CD4-positive, alpha-beta T cell treated with Interferon gamma for 1 hour (primary cell): ENCODE results near the gene SPATA31E1.
"Not testable (repeated sequence)": the region's sequence is repeated elsewhere in the genome, so short reads cannot be mapped to it uniquely, and the experiment has no call there.

ENCODE experiments used
- DNase-seq: peaks from one replicate; pipeline ENCODE4 v3.0.0-alpha.2; 2020

SPATA31E1 gene

DNA sequence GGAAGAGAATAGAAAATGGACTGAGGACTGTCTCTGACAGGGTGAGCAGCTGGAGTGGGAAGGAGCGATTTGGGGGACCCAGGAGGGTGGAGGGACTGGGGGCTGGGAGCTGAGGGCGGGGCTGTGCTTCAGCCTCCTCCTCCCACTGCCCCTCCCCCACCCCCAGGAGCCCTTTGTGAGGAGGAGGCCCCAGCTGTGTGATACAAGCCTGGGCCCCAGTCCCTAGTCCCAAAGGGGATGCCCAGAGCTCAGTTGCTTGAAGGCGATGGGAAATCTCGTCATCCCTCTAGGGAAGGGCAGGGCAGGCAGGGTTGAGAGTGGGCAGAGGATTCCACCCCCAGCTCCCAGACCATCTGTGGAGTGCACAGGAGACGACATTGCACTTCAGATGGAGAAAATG is at the start of gene SPATA31E1:
Gene SPATA31E1 (plus strand): TSS at position 251 of the 400 bp plus-strand sequence. CDS start 15 bp downstream, at position 266.
- no peak for DNase-seq

DNA sequence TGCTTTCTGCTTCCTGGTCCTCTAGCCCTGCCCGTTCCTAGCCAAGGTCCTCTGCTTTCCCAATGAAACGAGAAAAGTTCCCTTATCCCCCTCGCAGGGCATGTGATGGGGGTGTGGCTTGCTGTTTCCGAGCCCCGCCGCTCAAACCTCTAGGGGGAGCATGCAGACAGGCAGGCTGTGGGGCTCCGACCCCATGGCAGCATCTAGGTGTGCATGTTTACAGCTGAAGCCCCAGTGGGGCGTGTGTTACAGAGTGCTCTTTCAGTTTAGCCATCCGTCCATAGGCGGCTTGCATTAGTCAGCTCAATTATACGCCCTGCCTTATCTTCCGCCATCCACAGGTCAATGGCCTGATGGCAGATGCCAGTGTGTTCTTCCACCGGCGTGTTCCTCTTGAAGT is 48.3 kb upstream of the SPATA31E1 start:
- no peak for DNase-seq

GRCh38 chr9:87836536-87836935 is 46.1 kb upstream of the SPATA31E1 start:
- DNase-seq: no peak

GRCh38 chr9:87836951-87837705 is 45.5 kb upstream of the SPATA31E1 start:
- DNase-seq: no peak

GRCh38 chr9:87840134-87840533 is 42.5 kb upstream of the SPATA31E1 start:
- no peak for DNase-seq

GRCh38 chr9:87842878-87843585 is 39.6 kb upstream of the SPATA31E1 start:
- DNase-seq: no peak

DNA sequence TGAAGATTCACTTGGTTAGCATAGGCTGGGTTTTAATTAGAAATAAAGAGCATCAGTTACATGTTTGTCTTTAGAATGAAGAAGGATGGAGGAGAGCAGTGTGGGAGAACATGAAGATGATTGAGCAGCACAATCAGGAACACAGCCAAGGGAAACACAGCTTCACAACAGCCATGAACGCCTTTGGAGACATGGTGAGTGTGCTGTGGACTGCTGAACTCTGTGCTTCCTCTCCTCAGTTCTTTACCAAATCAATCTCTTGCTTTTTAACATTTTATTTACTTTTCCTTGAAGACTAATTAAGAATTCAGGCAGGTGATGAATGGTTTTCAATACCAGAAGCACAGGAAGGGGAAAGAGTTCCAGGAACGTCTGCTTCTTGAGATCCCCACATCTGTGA is 38.2 kb upstream of the SPATA31E1 start:
- DNase-seq: no peak

DNA sequence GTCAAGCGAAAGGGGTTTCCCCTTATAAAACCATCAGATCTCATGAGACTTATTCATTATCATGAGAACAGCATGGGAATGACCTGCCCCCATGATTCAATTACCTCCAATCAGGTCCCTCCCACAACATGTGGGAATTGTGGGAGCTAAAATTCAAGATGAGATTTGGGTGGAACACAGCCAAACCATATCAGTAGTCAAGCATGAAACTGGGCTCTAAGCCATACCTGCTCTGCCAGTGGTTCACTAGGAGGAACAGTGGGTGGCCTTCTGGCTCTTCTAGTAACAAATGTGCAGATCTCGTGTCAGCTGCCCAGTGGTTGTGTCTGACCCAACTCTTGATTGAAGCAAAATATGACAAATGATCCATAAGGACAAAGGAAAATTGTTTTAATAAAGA is 34.9 kb upstream of the SPATA31E1 start:
- DNase-seq: not testable (repeated sequence)

- no peak for DNase-seq
Measured at GRCh38 chr9:87849144-87849758, 33.4 kb upstream of the SPATA31E1 start.

DNA sequence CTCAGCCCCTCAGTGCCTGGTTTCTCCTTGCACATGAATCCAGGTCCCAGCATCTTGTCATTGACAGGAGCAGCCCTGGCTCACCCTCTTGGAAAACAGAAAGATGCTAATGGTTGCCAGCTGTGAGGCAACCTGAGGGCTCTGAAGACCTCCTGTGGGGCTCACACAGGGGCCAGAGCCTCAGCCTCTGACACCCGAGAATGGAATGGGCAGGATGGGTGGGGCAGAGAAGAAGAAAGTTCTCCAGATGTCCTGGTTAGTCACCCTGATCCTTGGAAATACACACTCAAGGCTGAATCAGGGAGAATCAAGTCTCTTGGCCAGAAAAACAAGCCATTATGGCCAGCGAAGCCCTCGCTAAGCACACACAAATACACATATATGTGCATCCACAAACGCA is 32.3 kb upstream of the SPATA31E1 start:
- DNase-seq: no peak

- DNase-seq: not testable (repeated sequence)
Measured at GRCh38 chr9:87851186-87851585, 31.5 kb upstream of the SPATA31E1 start.

GRCh38 chr9:87853302-87853701 is 29.4 kb upstream of the SPATA31E1 start:
- no peak for DNase-seq

GRCh38 chr9:87853876-87854579 is 28.6 kb upstream of the SPATA31E1 start:
- no peak for DNase-seq

DNA sequence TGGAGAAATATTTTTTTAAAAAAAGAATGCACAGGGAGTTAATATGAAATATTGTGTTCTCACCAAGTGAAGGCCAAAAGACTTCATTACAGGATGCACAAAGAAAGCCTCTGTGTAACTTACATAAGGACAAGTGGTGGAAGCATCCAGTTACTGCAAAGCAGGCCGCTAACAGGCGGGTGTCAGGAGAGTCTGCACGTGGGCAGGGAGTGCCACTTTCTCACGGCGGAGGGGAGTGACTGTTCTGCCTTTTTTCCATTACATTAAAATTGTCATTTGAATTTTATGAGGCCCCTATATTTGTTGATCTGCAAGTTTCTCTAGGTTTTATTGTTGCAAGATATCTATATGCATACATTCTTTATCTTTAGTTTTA is 28.1 kb upstream of the SPATA31E1 start:
- no peak for DNase-seq

DNA sequence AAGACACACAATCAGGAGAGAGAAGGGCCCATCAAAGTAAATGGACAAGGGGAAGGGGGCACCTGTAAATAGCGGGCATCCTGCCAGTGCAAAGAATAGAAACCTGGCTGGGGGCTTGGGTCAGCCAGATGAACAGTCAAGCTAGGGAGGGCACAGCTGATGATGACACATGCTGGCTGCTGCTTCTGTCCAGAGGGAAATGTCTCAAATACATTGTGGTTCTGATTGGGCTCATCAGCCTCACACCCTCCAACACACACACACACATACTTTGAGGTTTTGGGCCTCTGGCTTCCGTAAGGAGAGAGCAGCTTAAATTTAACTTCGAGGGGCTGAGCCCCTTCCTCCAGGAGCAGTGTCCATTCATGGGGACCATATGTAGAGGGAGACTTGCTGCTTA is 27.6 kb upstream of the SPATA31E1 start:
- no peak for DNase-seq

DNA sequence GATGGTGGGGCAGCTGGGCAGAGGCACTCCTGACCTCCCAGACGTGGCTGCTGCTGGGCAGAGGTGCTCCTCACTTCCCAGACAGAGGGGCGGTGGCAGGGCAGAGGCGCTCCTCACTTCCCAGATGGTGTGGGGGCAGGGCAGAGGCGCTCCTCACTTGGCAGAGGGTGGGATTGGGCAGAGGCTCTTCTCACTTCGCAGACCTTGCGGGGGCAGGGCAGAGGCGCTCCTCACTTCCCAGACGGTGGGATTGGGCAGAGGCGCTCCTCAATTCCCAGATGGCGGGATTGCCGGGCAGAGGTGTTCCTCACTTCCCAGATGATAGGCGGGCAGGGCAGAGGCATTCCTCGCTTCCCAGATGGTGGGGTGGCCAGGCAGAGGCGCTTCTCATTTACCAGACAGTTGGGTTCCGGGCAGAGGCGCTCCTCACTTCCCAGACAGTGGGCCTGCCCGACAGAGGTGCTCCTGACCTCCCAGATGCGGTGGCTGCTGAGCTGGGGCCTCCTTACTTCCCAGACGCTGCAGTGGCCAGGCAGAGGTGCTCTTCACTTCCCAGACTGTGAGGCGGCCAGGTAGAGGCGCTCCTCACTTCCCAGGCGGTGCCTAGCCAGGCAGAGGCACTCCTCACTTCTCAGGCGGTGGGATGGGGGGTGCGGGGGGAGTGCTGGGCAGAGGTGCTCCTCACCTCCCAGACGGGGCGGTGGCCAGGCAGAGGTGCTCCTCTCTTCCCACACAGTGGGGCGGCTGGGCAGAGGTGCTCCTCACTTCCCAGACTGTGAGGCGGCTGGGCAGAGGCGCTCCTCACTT is 25.3 kb upstream of the SPATA31E1 start:
- no peak for DNase-seq

DNA sequence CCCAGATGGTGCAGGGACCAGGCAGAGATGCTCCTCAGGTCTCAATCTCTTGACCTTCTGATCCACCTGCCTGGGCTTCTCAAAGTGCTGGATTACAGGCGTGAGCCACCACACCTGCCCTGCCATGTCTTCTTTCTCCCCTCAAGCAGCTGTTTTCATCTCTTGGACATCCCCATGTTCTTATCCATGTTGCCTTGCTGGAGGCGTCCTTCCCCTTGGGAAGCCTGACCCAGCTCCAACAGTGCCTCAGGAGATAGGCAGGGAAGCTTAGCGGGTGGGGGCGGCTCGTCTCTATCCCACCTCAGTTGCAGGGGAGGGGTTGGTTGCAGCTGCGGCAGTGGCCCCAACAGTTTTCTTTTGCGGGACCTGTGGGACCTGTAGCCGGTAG is 24.7 kb upstream of the SPATA31E1 start:
- DNase-seq: no peak

DNA sequence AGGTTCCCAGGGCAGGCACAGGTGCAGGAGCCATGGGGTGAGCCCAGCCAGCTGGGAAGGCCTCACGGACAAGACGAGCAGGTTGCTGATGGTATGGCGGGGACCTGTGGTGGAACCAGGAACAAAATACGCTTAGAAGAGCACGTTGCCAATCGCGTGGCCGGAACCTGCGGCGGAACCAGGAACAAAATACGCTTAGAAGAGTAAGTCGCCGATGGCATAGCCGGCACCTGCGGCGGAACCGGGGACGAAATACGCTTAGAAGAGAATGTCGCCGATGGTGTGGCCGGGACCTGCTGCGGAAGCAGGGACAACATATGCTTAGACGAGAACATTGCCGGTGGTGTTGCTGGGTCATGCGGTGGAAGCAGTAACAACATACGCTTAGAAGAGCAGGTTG is 23.5 kb upstream of the SPATA31E1 start:
- DNase-seq: no peak

- no peak for DNase-seq
Measured at GRCh38 chr9:87859786-87860185, 22.9 kb upstream of the SPATA31E1 start.

DNA sequence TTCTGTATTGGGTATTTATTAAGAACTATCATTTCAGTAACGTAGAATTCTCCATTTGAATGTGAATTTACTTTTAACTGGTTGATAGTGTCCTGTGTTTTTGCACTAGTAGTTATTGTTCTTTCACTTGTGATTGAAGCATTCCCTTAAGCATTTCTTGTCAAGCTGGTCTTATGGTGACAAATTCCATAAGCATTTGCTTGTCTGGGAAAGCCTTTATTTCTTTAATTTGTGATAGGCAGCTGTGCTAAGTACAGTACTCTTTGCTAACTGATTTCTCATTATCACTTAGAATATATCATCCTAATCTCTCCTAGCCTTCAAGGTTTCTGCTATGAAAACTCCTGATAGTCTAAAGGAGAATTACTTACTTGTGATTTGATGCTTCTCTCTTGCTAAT is 21.3 kb upstream of the SPATA31E1 start:
- DNase-seq: no peak

GRCh38 chr9:87862536-87863268 is 20.0 kb upstream of the SPATA31E1 start:
- DNase-seq: no peak
